ENCODE data around the gene NRN1.
"Not testable (repeated sequence)": the region's sequence is repeated elsewhere in the genome, so short reads cannot be mapped to it uniquely, and the experiment has no call there.

The NRN1 gene

GRCh38 chr6:6006428-6007365 is at the start of gene NRN1:
Gene NRN1 (minus strand): TSS chr6:6006925. CDS start chr6:6006749, 176 bp downstream.
- no peak for DNase-seq (ENCODE audit: low read depth in 2 of 2)

- DNase-seq (ENCODE audit: low read depth in 2 of 2) = no peak
These were observed 45.5 kb upstream of the NRN1 start for GRCh38 chr6:6052216-6052615.

DNA sequence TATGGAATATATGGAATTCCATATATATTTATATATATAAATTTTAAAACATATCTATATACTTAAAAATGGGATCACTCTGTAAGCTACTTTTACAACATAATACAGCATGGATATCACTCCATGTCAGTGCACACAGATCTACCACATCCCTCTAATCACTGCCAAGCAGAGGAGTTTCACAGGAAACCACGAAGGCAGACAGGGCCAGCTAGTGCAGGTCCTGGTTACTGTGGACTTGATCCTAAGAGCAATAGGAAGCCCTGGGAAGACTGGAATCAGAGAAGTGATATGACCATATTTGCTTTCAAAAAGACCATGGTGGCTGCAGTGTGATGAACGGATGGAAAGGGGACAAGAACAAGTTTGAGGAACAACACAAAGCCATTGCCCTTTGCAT is 40.0 kb upstream of the NRN1 start:
- DNase-seq (ENCODE audit: low read depth in 2 of 2) = no peak

DNA sequence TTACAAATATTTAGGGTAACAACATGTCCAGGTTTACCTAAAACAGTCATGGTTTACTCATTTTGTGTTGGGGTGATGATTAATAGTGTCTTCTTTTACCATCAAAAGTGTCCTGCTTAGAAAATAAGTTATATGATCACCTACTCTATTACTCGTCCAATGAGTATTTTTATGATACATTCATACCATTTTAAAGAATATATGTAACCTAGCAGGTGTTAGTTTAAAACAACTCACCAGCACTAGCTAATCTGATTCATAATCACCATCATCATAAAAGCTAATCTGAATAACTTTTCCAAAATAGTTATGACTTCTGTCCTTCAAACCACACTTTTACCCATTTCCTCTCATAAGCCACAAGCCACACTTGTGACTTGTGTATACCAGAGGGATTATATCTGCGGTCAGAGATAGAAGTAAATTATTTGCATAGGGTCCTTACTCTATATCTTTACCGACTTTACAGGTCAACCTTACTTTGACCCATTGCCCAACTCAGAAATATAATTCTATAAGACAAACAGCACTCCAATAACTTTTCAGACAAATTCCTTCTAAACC is 33.3 kb upstream of the NRN1 start:
- DNase-seq (ENCODE audit: low read depth in 2 of 2) = no peak

DNA sequence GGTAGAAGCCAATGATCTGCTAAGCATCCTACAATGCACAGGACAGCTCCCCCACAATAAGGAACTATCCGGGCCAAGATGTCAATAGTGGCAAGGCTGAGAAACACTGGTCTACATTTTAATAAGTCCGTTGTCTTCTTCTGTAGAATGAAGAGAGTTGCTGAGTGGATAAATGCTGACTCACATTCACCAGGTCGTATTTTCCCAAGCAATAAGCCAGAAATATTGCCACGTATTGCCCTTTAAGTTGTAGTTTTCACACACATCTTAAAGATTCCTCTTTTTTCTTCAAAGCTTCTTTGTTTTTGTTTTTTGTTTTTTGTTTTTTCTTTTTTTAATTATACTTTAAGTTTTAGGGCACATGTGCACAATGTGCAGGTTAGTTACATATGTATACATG is 30.5 kb upstream of the NRN1 start:
- no peak for DNase-seq (ENCODE audit: low read depth in 2 of 2)

GRCh38 chr6:6033858-6034257 is 27.1 kb upstream of the NRN1 start:
- no peak for DNase-seq (ENCODE audit: low read depth in 2 of 2)

DNA sequence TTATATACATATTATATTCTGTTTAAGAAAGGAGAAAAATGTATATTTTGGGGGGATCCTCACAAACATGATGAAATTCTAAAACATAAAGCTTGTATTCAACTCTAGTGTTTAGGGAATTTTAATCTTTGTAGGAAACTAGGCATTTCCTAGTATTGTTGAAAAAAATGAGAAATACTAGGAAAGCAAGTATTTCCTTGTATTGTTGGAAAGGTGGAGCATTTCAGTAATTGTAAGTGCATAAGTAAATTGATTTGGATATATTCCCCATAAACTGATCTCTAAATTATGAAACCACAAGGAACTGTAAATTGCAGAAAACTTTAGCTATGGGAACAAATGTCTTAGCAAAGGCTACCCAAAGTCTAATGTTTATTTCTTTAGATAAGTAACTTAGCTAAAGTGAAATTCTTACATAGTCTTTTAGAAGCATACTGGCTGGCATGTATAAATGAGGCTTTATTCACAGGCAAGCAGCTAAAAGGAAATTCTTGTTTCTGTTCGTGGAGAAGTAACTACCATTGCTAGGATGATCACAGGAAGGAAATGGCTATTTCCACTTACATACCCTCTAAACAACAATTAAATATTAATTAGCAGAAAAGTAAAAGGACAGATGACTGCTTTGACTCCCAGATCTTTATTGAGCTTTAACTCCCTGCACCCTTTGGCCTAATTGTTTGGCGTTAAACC is 19.9 kb upstream of the NRN1 start:
- no peak for DNase-seq (ENCODE audit: low read depth in 2 of 2)

DNA sequence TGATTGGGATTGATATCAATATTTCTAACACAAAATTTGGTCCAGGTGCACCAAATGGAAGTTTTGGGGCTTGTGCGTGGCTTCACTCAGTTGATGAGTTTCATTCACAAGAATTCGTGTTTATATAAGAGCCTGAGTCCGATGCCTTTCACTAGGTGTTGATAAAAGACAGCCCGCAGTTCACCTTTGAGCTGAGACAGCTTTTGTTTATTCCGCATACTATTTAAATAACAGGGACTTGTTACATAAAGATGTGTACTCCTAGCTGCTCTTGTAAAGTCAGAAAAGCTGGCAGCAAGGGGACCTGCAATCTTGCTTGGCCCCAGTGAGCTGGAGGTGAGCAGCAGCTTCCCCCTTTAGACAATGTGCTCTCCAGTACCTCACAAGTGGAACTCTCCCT is 19.0 kb upstream of the NRN1 start:
- DNase-seq (ENCODE audit: low read depth in 2 of 2) = no peak

DNA sequence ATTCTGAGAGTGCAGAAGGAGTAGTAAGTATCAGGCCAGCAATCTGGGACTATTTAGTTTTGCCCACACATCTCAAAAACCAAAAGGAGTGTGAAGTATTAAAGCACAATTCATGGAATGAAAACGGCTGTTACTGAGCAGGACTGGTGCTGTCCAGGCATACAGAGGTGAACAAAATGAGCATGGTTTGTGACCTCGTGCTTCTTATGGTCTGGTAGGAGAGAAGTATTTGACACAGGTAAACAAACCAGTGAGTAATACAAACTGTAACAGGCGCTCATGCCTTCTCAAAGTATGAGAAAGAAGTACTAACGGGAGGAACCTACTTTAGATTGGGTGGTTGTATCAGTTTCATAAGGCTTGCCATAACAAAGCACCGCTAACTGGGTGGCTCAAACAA is 17.5 kb upstream of the NRN1 start:
- no peak for DNase-seq (ENCODE audit: low read depth in 2 of 2)

DNA sequence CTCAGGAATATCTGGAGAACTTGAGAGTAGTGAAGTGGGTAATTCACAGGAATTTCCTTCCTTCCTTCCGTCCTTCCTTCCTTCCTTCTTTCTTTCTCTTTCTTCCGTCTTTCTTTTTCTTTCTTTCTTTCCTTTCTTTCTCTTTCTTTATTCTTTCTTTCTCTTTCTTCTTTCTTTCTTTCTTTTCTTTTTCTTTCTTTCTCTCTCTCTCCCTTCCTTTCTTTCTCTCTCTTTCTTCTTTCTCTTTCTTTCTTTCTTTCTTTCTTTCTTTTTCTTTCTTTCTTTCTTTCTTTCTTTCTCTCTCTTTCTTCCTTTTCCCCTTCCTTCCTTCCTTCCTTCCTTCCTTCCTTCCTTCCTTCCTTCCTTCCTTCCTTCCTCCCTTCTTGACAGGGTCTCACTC is 16.1 kb upstream of the NRN1 start:
- DNase-seq (ENCODE audit: low read depth in 2 of 2) = not testable (repeated sequence)

- no peak for DNase-seq (ENCODE audit: low read depth in 2 of 2)
These were observed 2.1 kb upstream of the NRN1 start for GRCh38 chr6:6008648-6009421.

GRCh38 chr6:6008089-6008647 is 1.4 kb upstream of the NRN1 start:
- DNase-seq (ENCODE audit: low read depth in 2 of 2) = no peak

- DNase-seq (ENCODE audit: low read depth in 2 of 2) = no peak
These were observed 802 bp upstream of the NRN1 start for GRCh38 chr6:6007366-6008088.

DNA sequence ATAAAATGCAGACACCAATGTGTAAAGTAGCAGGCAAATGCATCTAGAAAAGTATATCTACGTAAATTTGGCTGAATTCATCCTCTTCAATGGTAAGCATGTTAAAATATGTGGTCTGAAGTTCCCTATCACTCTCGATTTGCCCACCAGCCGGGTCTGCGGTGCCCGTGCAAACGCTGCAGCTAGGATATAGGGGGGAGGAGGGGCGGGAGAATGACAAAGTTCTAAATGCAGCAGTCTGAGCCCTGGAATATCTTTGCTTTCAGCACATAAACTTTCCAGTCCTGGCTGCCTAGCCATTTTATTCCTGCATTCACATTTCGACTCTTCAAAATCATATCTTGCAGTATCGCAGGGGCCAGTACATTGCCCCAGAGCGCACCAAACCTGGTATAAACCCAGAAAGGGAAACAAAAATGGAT is 708 bp downstream of the NRN1 start:
- no peak for DNase-seq (ENCODE audit: low read depth in 2 of 2)

DNA sequence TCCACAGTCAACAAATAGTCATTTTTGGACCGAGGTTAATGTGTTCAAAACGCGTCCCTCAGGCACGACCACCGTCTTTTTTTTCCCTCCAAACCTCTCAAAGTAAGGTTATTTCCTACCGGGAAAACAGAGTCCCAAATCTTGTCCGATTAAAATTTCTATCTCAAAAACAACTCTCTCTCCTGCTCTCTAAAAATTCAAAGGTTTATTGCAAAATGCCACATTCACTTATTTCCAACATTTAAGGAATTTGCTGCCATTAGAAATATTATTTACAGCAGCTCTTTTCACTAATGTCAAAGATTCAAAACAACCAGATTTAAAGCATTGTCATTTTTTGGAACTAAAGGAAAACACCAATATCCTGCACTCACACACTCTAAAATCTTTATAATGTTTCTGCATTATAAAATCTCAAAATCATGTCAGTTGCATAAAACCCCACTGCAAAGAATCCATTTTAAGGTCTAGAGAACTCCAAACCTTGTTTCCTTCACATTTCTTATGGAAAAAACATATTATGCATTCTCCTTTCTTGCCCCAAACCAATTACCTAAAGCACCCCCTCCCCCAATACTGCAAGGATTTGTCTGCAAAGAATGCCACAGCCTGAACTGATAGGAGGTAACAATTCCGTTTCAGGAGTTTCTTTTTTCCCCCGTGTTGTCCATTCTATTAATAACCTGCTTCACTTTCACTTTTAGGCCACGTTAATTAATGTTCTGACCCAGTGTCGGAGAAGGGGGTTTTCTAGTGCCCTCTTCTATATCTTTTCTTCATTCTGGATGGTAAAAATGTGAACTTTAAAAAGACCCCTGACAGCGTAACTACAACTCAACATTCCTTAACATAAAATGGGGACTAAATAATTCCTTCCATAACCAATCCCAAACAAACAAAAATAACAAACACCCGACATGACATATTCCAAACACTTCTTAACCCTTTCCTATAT is 1.4 kb downstream of the NRN1 start:
- DNase-seq (ENCODE audit: low read depth in 2 of 2) = no peak

DNA sequence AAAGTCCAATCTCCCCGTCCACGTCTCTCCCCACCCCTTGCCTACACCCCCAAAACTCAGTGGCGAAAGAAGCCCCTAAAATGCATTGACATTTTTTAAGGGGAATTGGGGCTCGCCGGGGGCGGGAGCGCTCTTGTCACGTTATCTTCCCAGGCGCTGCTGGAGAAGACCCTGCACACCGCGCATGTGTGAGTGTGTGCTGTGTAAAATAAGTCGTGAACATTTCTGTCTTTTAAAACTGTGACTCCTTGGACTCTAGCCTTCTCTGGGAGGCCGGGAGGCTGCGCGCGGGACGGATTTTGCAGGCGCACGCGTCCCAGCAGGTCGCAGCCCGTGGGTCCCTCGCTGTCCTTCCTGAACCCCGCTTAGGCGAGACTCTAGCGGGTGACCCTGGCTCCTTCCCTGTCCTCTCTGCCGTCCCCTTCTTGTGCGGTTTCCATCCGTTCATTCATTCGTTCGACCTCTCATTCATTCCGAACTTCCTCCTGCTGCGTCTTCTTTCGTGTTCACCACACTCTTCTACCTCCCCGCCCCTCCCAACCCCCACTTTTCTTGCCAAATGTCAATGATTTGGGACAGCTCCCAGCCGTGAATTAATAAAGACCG is 2.2 kb downstream of the NRN1 start:
- DNase-seq (ENCODE audit: low read depth in 2 of 2) = no peak

DNA sequence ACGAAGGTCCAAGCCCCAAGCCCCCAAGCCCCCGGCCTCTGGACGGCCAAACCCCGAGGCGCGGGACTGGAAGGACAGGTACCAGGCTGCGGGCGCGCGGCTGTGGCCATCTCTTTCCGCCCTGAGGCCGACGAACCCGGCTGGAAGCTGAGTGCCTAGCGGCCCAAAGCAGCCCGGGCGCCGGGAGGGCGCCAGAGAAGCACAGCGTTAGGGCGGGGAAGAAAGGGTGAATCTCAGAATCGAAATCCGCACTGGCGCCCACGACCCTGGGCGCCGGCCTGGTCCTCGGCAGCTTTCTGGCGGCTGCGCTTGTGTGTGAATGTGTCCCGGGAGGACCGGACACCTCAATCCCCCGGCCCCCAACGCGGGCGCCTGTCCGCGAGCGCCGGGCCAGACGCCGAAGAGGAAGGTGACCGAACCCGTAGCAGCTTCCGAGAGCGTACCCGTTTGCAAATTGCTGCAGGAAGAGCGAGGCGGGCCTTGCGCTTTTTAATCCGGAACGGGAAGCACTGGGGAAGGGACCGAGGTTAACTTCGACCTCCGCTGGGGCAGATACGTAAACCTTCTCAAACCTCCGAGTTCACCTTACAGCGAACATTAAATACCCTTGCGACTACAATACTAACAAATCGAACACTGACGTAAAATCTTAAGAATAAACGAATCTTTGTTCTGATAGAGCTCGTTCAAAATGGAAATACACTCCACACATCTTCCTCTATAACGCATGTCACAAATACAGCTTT is 2.9 kb downstream of the NRN1 start:
- no peak for DNase-seq (ENCODE audit: low read depth in 2 of 2)

DNA sequence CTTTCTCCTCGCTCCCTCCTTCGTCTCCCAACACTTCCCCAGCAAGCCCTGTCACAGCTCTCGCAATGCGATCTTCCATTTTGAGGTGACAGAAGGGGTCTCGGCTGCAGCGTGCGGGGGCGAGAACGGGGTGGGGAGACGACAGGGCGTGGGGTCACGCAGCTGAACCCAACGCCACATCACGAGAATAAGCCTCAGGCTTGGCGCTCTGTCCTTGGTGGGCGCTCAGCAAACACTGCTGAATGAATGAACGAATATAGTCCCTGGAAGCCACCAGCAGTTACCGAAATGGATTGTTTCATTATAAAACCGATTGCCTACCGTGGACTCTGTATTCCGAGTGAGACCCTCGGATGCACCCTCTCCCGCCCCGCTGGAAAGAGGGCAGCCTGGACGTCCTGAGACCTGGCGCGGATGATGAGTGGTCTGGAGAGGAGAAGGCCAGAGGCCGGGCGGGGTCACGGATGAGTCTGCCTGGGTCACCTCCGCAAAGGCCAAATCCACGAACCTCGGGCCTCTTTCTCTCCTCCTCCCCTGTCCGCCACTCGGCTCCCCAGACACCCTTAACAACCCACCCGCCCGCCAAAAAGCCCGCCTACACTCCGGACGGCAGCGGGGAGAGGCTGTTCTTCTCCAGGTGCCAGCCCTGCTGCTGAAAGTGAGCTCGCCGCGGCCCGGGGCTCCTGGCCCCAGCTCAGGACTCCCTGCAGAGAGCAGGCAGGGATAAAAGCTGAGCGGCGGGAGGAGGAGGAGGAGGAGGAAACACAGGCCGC is 3.7 kb downstream of the NRN1 start:
- DNase-seq (ENCODE audit: low read depth in 2 of 2) = no peak
